ENCODE results near the gene KDM4B.
"Not testable (repeated sequence)": the region's sequence is repeated elsewhere in the genome, so short reads cannot be mapped to it uniquely, and the experiment has no call there.

GRCh38 chr19:4950650-4951049 lies 18.3 kb upstream of the KDM4B start:
- TF ChIP-seq POLR2A (IDR thresholded peaks at IDR 0.05); CTCF (IDR thresholded peaks at IDR 0.05); POLR2AphosphoS5 (IDR thresholded peaks at IDR 0.05); EP300 (IDR thresholded peaks at IDR 0.05; ENCODE audit: low read depth): not testable (repeated sequence)

All from transverse colon (tissue), 4 donors.